GM12872 (cell line): ENCODE measurements around the gene ZIC3.

Experiments used
- TF ChIP-seq, protein P1 (sequence below): IDR thresholded peaks from 3 replicates; pipeline ENCODE4 v1.5.1; 2011; ENCODE audit warnings: low read depth, mild to moderate bottlenecking, low read length, moderate library complexity; ENCODE audit not compliant: insufficient read depth

Gene ZIC3

DNA sequence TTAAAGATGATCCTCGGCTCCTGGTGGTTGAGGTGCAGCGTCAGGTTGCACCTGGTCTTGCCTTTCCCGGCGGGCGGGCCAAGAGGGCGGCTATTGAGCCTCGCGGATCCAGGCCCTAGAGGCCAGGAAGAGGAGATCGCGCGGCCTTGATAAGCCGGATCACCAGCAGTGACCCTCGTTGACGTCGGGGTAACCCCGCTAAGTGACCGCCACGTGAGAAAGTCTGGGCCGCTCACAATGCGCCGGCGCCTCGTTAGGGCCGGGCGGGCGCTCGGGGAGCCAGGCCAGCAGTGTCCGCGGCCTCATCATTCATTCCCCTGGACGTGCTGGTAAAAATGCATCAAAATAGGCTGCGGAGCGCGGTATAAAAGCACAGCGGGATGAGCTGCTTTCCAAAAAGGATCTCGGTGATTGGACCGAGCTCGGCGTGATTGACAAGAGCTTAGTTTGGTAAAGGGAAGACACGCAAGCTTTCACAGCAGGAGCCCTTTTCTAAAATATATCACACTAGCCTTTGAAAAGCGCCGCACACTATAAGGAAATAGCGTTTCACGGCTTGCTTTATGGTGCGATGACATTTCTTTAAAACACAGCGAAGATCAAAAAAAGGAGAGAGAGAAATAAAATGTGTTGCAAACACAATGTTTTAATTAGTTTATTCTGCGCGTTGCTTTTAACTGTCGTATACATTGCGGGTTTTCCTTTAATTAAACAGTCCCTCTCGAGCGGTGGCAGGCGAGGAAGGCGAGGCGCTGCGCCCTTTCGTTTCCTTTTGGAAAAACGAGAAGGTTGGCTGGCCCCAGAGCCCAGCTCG lies 15.9 kb upstream of the ZIC3 start:
- TF ChIP-seq, protein P1, sequence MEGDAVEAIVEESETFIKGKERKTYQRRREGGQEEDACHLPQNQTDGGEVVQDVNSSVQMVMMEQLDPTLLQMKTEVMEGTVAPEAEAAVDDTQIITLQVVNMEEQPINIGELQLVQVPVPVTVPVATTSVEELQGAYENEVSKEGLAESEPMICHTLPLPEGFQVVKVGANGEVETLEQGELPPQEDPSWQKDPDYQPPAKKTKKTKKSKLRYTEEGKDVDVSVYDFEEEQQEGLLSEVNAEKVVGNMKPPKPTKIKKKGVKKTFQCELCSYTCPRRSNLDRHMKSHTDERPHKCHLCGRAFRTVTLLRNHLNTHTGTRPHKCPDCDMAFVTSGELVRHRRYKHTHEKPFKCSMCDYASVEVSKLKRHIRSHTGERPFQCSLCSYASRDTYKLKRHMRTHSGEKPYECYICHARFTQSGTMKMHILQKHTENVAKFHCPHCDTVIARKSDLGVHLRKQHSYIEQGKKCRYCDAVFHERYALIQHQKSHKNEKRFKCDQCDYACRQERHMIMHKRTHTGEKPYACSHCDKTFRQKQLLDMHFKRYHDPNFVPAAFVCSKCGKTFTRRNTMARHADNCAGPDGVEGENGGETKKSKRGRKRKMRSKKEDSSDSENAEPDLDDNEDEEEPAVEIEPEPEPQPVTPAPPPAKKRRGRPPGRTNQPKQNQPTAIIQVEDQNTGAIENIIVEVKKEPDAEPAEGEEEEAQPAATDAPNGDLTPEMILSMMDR, result no peak

DNA sequence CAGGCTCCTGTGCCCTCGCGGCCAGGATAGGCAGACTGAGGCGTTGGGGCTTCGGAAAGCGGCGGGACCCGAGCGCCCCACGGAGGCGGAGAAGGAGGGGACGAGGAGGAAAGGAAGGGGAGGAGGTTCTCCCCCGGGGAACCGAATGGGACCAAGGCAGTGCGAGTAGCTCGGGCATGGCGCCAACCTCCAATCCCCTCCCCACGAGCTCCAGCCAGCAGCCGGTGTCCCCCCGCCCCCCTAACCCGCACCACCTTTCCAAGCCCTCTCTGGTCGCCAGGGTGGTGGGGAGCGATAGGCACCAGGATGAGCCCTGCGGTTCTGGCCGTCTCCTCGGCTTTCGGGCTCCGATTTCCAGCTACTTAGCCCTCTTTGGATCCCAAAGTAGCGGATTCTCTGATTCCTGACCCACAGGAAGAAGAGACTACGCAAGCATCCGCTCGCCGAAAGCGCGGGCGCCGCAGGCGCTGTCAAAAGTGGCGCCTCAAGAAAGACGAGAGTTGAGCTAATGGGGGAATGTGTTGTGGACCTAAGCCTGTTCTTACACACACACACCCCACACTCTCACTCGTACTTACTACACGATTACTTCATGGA lies 15.2 kb upstream of the ZIC3 start:
- TF ChIP-seq, protein P1, result no peak

DNA sequence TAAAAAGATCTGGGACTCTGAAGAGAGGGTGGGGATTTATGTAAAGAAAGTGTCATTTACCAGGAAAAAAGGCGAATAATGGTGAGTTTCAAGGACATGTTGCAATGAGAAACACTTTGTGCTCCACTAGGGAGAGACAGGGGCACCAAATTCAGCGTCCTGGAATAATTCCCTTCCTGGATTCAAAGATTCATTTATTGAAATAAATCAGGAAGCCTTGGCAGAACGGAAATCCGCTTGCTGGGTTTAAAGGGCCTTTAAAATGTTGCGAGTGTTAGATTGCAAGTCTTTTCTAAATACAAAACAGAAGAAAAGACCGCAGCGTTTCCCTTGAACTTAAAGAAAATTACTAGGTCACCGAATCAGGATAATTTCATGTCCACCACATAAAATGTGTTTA lies 3.8 kb upstream of the ZIC3 start:
- TF ChIP-seq, protein P1, result no peak

DNA sequence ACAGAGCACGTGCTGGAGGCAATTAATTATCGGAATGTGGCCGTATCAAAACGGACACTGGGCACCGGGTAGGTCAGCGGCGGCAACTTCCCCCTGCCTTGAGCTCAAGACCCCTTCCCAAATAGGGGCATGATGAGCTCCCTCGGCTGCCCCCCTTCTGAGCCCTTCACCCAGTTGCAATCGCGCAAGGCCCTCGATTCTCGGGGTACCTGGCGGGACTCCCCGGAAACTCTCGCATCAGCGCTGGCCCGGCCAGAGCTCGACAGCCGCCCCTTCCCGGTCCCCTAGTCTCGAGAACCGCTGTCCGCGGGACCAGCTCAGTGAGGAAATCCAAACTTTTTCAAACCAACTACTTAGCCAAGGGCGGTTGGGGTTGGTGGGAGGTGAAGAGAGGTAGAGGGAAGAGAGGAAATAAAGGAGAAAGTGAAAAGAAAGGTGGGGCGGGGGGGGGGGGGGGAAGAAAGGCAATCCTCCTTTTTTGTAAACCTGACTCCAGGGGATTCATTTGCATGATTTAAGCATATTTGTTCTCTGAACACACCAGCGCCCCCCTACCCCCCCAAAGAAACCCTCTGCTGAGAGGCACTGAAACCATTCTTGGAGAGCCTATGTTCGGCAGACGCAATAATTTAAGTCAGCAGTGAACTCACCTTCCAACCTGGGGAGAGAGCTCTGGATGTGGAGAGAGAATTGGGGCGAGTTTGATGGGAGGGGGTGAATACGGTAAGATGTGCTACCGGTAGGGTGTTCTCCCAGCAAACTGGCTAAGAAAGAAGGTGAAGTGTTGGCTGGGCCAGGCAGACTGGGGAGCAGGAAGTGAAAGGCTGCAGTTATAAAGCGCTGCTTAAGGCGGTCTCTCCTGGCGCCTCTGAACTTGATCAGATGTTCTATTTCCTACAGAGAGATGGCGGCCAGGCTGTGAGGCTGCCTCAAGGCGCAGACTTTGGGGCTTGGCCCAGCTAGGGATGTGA lies 2.0 kb upstream of the ZIC3 start:
- TF ChIP-seq, protein P1, result no peak

DNA sequence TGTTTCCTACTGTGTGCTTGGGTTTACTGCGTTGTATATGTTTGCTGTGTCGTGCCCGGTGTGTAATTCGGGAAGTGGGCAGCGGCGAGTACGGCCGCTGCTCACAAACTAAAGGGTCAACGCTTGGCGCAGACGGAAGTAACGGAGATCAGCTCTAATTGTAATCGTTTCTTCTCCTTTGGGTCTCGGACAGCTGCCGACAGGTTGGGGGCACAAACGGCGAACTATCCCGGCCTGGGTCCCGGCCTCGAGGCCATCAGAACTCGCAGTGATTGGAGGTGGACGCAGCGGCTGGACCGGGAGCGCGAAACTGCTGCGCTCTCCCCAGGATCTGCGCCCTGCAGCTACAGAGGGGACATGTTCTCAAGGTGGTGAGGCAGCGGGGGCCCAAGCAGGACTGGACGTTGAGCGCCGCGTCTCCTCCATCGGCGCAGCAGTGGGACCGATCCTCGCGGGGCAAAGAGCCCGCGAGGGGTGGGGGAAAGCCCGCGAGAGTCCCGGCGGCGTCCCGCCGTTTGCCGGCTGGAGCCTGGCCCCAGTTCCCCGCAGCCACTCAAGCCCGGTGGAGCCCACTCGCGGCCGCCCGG lies 516 bp upstream of the ZIC3 start:
- TF ChIP-seq, protein P1, result no peak

DNA sequence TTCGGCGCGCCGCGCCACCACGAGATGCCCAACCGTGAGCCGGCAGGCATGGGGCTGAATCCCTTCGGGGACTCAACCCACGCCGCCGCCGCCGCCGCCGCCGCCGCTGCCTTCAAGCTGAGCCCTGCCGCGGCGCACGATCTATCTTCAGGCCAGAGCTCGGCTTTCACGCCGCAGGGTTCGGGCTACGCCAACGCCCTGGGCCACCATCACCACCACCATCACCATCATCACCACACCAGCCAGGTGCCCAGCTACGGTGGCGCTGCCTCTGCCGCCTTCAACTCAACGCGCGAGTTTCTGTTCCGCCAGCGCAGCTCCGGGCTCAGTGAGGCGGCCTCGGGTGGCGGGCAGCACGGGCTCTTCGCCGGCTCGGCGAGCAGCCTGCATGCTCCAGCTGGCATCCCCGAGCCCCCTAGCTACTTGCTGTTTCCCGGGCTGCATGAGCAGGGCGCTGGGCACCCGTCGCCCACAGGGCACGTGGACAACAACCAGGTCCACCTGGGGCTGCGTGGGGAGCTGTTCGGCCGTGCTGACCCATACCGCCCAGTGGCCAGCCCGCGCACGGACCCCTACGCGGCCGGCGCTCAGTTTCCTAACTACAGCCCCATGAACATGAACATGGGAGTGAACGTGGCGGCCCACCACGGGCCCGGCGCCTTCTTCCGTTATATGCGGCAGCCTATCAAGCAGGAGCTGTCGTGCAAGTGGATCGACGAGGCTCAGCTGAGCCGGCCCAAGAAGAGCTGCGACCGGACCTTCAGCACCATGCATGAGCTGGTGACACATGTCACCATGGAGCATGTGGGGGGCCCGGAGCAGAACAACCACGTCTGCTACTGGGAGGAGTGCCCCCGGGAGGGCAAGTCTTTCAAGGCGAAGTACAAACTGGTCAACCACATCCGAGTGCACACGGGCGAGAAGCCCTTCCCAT lies 1.1 kb downstream of the ZIC3 start:
- TF ChIP-seq, protein P1, result no peak
